Activated naive CD8-positive, alpha-beta T cell treated with anti-CD3 and anti-CD28 coated beads, Interleukin-2, amount 50 U/mL, for 16 hours (primary cell): Measurements from ENCODE around the gene KLHL26.

ENCODE experiments used
- DNase-seq: peaks from one replicate; pipeline ENCODE4 v3.0.0-alpha.2; 2020; ENCODE audit warnings: low read depth, low spot score

The KLHL26 gene

DNA sequence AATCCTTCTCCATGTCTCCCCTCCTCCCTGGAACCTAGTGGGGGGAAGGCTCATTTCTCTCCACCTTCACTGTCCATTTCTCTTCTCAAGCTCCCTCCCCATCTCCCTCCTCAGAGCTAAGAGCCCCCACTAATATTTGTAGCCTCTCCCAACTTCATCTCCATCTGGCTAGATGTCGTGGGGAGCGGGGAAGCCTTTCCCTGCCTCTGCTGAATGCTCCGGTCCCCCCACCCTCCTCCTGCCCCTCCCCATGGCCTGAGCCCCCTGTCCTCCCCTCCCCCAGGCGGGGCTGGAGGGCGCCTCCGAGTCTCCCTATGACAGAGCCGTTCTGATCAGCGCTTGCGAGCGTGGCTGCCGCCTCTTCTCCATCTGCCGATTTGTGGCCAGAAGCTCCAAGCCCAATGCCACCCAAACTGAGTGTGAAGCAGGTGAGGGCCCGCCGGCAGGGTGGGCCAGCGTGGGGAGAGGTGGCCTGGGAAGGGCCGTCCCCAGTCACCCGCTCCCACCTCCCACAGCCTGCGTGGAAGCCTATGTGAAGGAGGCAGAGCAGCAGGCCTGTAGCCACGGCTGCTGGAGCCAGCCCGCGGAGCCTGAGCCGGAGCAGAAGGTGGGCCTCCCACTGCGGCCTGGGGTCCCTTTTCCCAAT, 23.1 kb upstream of the KLHL26 start:
- no peak for DNase-seq

GRCh38 chr19:18616023-18616422, 20.8 kb upstream of the KLHL26 start:
- no peak for DNase-seq

DNA sequence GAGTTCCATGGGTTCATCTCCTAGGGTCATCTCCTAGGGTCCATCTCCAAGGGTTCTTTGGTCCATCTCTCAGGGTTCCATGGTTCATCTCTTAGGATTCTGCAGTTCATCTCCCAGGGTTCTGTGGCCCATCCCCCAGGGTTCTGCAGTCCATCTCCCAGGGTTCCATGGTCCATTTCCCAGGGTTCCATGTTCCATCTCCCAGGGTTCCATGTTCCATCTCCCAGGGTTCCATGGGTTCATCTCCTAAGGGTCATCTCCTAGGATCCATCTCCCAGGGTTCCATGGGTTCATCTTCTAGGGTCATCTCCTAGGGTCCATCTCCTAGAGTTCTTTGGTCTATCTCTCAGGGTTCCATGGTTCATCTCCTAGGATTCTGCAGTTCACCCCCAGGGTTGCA, 19.3 kb upstream of the KLHL26 start:
- no peak for DNase-seq

DNA sequence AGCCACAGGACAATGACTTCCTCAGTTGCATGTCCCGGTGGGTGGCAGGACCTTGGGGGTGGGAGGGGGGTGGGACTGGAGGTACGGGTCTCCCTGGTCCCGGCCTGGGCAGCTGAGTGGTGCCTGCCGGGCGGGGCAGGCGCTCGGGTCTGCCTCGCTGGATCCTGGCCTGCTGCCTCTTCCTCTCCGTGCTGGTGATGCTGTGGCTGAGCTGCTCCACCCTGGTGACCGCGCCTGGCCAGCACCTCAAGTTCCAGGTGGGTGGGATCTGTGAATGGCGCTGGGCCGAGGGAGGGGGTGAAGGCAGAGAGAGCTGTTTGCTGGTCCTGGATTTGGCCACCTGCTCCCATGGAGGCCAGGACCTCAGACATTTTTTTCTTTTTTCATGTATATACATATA, 18.6 kb upstream of the KLHL26 start:
- DNase-seq, result no peak

- DNase-seq, result no peak
These were observed 16.5 kb upstream of the KLHL26 start for GRCh38 chr19:18620311-18620710.

GRCh38 chr19:18620902-18621301, 15.9 kb upstream of the KLHL26 start:
- no peak for DNase-seq

DNA sequence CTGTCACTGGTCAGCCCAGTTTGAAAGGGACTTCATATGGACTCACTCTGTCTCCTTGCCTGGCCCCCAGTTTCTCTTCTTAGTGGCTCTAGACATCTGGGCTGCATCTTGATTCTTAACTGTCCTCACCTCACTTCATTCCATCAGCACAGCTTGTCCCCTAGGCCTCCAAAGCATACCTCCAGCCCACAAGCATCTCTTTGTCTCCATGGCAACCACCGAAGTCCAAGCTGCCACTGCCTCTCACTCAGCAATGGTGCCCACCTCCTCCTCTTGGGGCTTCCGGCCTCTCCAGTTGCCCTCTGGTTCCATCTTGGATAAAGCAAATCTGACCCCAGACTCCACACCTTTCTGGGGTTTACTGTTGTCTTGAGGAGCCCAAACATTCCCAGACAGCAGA, 9.9 kb upstream of the KLHL26 start:
- no peak for DNase-seq

GRCh38 chr19:18629166-18630088, 7.4 kb upstream of the KLHL26 start:
- DNase-seq, result no peak

GRCh38 chr19:18633321-18633720, 3.5 kb upstream of the KLHL26 start:
- no peak for DNase-seq

DNA sequence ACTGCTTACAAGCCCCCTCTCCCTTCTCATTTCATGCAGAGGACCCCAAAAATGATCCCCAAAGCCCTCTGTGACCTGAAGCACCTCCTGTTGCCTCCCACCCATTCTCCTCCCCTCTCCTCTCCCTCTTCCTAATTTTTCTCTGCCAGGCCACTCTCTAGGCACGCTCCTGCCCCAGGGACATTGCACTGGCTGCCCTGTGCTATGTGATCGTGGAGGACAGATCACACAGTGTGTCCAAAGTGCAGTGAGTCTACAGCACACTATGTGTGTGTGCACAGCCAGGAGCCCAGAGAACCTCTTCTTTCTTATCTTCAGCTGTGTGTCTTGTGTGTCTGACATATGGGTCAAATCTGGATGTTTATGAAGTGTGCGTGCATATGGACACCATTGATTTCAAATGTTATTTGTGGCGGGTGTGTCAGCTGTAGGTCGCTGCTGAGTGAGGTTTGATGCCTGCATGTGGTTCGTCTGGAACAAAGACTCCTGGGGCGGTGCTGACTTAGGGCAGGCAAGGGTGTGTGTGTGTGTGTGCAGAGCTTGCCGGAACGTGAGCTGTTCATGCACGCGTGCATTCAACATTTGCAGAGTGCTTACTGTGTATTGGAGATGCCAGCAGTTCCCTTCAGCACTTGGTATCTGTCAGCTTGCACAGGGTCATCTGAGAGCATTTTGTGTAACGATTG, 2.1 kb upstream of the KLHL26 start:
- no peak for DNase-seq

DNA sequence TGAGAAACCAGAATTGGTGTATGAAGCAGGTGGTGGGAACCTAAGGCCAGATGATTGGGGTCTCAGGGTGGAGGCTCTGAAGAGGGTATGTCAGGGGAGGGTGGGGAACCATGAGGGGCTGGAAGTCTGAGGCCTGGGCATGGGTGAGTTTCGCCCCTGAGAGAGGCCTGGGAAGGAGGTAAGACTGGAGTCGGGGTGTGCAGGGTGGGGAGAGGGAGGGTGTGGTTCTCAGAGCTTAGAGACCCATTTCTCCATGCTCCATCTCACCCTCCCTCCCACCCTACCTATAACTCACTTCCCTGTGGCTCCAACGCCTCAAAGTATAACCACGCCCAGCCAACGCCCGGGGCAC, 1.0 kb upstream of the KLHL26 start:
- DNase-seq, result no peak

DNA sequence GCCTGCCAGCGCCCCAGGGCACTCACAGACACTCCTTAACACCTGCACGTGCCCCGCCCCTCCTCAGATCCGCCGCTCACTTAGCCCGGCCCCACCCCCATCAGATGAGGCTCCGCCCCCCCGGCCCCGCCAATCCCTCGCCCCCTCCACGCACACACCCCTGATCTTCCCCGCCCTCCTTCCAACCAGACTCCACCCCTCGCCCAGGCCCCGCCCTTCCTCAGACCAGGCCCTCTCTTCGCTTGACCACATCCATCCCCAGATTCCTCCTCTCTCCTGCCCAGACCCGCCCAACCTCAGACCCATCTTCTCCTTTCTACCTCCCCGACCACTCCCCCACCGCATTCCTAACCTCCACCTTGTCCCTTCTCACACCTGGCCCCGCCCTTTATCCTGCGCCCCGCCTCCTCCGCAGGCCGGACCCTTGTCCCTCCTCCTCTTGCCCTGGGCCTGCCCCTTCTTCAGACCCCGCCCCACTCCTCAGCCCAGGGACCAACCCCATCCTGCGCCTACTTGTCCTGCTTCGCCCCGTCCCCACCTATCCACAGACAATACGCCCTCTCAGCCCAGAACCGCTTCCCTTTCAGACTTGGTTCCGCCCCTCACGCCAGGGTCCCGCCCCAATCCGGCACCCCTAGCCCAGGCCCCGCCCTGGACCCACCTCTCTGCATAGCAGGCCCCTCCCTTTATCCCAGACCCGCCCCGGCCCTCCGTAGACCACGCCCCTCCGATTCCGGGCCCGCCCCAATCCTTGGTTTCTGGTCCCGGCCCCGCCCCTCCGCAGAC, 452 bp upstream of the KLHL26 start:
- peak; percentile 98 for DNase-seq

DNA sequence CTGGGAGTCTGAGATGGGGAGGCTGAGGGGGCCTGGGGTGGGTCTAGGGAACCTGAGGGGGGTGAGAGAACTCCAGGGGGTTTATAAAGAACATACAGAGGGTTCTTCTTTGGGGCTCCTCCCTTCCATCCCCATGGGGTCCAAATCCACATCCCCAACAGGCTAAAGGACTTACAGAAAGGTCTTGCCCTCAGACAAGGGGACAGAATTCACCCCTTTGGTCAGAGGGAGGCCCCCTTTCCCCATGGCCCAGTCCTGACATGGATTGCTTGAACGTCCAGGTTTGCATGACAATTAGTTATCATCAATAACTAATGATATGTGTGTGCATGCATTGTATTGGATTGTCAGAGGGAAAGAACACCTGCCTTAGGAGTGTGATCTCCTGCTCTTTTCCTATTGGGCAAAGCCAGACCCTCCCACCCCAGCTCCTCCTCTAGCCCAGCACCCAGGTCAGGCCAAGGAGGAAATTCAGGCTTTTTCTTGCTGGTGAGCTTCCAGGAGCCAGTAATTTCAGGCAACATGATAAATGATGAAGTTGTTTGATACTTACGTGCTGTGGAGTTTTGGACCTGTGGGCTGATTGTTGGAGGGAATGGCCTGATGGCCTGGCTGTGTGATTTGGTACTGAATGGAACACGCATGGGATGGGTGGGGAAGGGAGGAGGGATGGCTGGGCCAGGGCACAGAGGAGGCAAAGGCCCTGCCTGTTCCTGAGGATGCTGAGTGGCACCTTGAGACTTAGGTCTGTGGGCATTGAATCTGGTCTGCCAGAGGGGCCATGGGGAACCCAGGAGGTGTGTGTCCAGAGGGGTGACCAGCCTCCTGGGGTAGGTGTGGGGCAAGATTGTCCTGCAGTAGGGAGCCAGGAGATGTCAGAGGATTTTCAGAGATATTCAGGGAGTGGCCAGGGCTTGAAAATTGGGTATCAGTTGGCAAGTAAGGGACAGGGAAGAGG, 1.1 kb downstream of the KLHL26 start:
- no peak for DNase-seq

DNA sequence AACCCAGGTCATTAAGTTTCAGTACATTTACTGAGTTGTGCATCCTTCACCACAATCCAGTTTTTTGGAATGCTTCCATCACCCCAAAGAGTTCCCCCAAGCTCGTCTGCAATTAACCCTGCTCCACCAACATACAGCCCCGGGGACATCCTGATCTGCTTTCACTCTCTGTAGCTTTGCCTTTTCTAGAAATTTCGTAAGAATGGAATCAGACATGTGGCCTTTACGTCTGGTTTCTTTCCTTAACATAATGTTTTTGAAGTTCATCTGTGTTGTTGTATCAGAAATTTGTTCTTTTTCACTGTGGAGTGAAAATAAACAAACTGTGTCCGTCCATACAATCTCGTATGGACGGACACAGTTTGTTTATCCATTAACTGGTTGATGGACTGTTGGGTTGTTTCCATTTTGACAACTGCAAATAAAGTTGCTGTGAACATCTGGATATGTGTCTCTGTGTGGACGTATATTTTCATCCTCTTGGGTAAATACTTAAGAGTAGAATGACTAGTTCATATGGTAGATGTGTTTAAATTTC, 2.9 kb downstream of the KLHL26 start:
- no peak for DNase-seq

DNA sequence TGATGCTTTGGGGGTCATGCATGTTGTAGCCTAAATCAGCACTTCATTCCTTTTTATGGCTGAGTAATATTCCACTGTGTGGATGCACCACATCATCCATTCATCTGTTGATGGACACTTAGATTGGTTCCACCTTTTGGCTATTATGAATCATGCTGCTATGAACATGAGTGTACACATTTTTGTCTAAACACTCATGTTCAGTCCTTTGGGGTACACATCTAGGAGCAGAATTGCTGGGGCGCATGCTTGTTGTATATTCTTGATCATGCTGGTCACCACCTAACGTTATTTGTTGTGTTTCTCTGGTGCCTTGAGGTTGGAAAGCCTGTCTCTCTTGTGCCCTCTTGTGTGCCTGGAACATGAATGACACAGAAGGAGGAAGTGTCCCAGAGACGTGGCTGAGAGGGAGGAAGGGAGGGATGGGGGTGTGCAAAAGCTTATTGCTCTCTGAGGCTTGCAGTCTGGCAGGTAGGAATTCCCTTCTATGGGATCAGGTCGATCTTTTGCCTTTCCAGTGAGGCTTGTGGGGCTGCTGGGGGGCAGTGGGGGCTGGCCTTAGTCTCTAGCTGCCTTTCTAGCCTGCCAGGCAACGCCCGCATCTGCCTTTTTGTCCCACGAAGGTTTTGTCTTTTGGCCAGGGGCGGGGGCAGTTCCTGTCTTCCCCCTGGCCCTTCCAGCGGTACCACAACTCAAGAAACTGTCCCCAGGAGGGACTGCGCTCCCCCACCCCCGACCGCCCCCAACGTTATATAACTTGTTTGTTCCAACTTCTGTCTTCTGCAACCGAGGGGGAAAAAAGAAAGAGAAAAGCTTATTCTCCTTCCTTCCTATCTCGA, 7.6 kb downstream of the KLHL26 start:
- DNase-seq, result no peak

- DNase-seq, result no peak
These were observed 8.2 kb downstream of the KLHL26 start for GRCh38 chr19:18645035-18645511.

- no peak for DNase-seq
These were observed 9.9 kb downstream of the KLHL26 start for GRCh38 chr19:18646535-18647370.

GRCh38 chr19:18647371-18647767, 10.5 kb downstream of the KLHL26 start:
- no peak for DNase-seq
